SK-N-SH (cell line): ENCODE data around the gene HOXA6. TPM values are rescaled to one million over a fixed set of nuclear protein-coding genes. Genes with fewer than 3 reads are reported as not detected.

Experiments
- CTCF ChIA-PET: fragments of 300-600, 350-600 bp; formaldehyde crosslinking; extraction: SDS; loops from one replicate; lab custom pipeline; 2021; lab: Yijun Ruan, JAX
- POLR2A ChIA-PET: fragments of 350-600 bp; sonication (Branson Sonifier 250); formaldehyde crosslinking; extraction: SDS; loops from one replicate; lab custom pipeline; 2020; ENCODE audit warnings: antibody characterized with exemption, inconsistent platforms; lab: Yijun Ruan, JAX
- DNase-seq: peaks from one replicate; pipeline ENCODE4 v3.0.0; 2012
- H2AFZ ChIP-seq: fragments of 200-600 bp; sonication (generic); 2 replicates; pipeline ENCODE4 v1.8.1; 2016; ENCODE audit warnings: antibody characterized with exemption, mild to moderate bottlenecking, low read depth
- H3F3A ChIP-seq: fragments of 200-600 bp; sonication (generic); replicated peaks from 2 replicates; pipeline ENCODE3; 2016; ENCODE audit warnings: antibody characterized with exemption, mild to moderate bottlenecking; ENCODE audit not compliant: insufficient read depth
- H3K27ac ChIP-seq, 2 experiments: fragments of 200-500 bp in 1 of 2; fragments of 200-600 bp in 1 of 2; sonication (Bioruptor generic) in 1 of 2; sonication (generic), shearing (Covaris generic) in 1 of 2; 2 replicates each; pipeline versions ENCODE4 v1.5.1 to v1.6.1; 2014 to 2016; ENCODE audit warnings: low read depth in 2 of 2, inconsistent platforms in 1 of 2, low read length in 1 of 2, mild to moderate bottlenecking in 1 of 2, mixed read lengths in 1 of 2
- H3K27me3 ChIP-seq: fragments of 200-600 bp; sonication (generic), shearing (Covaris generic); 2 replicates; pipeline ENCODE4 v1.6.1; 2016; ENCODE audit warnings: mixed run types; ENCODE audit not compliant: insufficient read depth
- H3K36me3 ChIP-seq, 2 experiments: fragments of 200-500 bp in 1 of 2; fragments of 200-600 bp in 1 of 2; sonication (Bioruptor generic) in 1 of 2; sonication (generic) in 1 of 2; replicated peaks in 1 of 2; 2 replicates each; pipeline versions ENCODE3 to v1.5.1; 2014 to 2016; ENCODE audit warnings: low read length in 1 of 2, mild to moderate bottlenecking in 1 of 2; ENCODE audit not compliant: insufficient read depth in 2 of 2, control insufficient read depth in 1 of 2
- H3K4me1 ChIP-seq, 2 experiments: fragments of 200-500 bp in 1 of 2; fragments of 200-600 bp in 1 of 2; sonication (Bioruptor generic) in 1 of 2; sonication (generic), shearing (Covaris generic) in 1 of 2; 2 replicates each; pipeline versions ENCODE4 v1.5.1 to v1.6.1; 2014 to 2016; ENCODE audit warnings: low read depth in 1 of 2, low read length in 1 of 2, mixed run types in 1 of 2; ENCODE audit not compliant: insufficient read depth in 2 of 2, control insufficient read depth in 1 of 2
- H3K4me2 ChIP-seq: fragments of 200-600 bp; sonication (generic), shearing (Covaris generic); 2 replicates; pipeline ENCODE4 v1.6.1; 2017; ENCODE audit warnings: mixed run types
- H3K4me3 ChIP-seq, 2 experiments: fragments of 200-500 bp in 1 of 2; fragments of 200-600 bp in 1 of 2; sonication (Bioruptor generic) in 1 of 2; sonication (generic), shearing (Covaris generic) in 1 of 2; 2 replicates each; pipeline versions ENCODE4 v1.5.1 to v1.8.1; 2014 to 2016; ENCODE audit warnings: low read depth in 2 of 2, inconsistent platforms in 1 of 2, low read length in 1 of 2, mild to moderate bottlenecking in 1 of 2, mixed read lengths in 1 of 2, moderate library complexity in 1 of 2
- H3K79me2 ChIP-seq: fragments of 200-600 bp; sonication (generic); 2 replicates; pipeline ENCODE4 v1.8.1; 2017; ENCODE audit warnings: mild to moderate bottlenecking; ENCODE audit not compliant: insufficient read depth
- H3K9ac ChIP-seq: fragments of 200-600 bp; sonication (generic); 2 replicates; pipeline ENCODE4 v1.6.1; 2017; ENCODE audit warnings: mixed run types
- H3K9me2 ChIP-seq: fragments of 200-600 bp; sonication (generic); 2 replicates; pipeline ENCODE4 v1.6.1; 2017; ENCODE audit warnings: mixed run types
- H3K9me3 ChIP-seq: fragments of 200-600 bp; sonication (generic); 2 replicates; pipeline ENCODE4 v1.6.1; 2017; ENCODE audit warnings: mixed run types, mild to moderate bottlenecking, moderate library complexity
- H4K20me1 ChIP-seq: fragments of 200-600 bp; sonication (generic); 2 replicates; pipeline ENCODE4 v1.6.1; 2017; ENCODE audit warnings: mild to moderate bottlenecking, mixed run types; ENCODE audit not compliant: insufficient read depth
- MEF2A ChIP-seq: IDR thresholded peaks from 2 replicates; pipeline ENCODE4 v1.4.0; 2012; ENCODE audit warnings: low read depth, borderline replicate concordance
- RCOR1 ChIP-seq: fragments of 150-350 bp; IDR thresholded peaks from 2 replicates; pipeline ENCODE4 v1.6.1; 2017; ENCODE audit warnings: antibody characterized with exemption, low read length
- REST ChIP-seq: IDR thresholded peaks from 2 replicates; pipeline ENCODE4 v1.6.1; 2012; ENCODE audit warnings: mild to moderate bottlenecking, low read depth, low read length, moderate library complexity
- RFX5 ChIP-seq: IDR thresholded peaks from 2 replicates; pipeline ENCODE4 v1.6.1; 2012; ENCODE audit warnings: mild to moderate bottlenecking, improper control_type of control experiment, low read length
- RXRA ChIP-seq: IDR thresholded peaks from 2 replicates; pipeline ENCODE4 v1.4.0; 2012; ENCODE audit warnings: low read depth, mild to moderate bottlenecking, borderline replicate concordance
- SIN3A ChIP-seq: IDR thresholded peaks from 2 replicates; pipeline ENCODE4 v1.6.1; 2012; ENCODE audit warnings: low read depth, mild to moderate bottlenecking, low read length, moderate library complexity, borderline replicate concordance
- SMC3 ChIP-seq: IDR thresholded peaks from 2 replicates; pipeline ENCODE4 v1.6.1; 2012; ENCODE audit warnings: low read depth, low read length, improper control_type of control experiment
- TAF1 ChIP-seq: IDR thresholded peaks from 2 replicates; pipeline ENCODE4 v1.6.1; 2012; ENCODE audit warnings: low read depth, mild to moderate bottlenecking, low read length, moderate library complexity, borderline replicate concordance
- TCF12 ChIP-seq: IDR thresholded peaks from 2 replicates; pipeline ENCODE4 v1.4.0; 2012
- TEAD4 ChIP-seq: IDR thresholded peaks from 2 replicates; pipeline ENCODE4 v1.4.0; 2012; ENCODE audit warnings: mild to moderate bottlenecking, borderline replicate concordance; ENCODE audit not compliant: insufficient read depth
- USF1 ChIP-seq: IDR thresholded peaks from 2 replicates; pipeline ENCODE4 v1.4.0; 2012; ENCODE audit warnings: low read depth, borderline replicate concordance
- ZBTB33 ChIP-seq: IDR thresholded peaks from 2 replicates; pipeline ENCODE4 v1.4.0; 2012; ENCODE audit warnings: low read depth, borderline replicate concordance
- WGBS: methylation state at CpG from one replicate; pipeline ENCODE4 v1.1.6; 2017; ENCODE audit warnings: low lambda C conversion rate; 5-methylcytosine and 5-hydroxymethylcytosine counted together
- polyA plus RNA-seq, 3 experiments: library from polyadenylated mRNA; depleted of rRNA; stranded (reverse); fragments of >200 nt; gene quantifications; 2 replicates each; pipeline ENCODE4 v1.2.3, GENCODE V29; 2012
- TF ChIP-seq, protein P1 (sequence below): IDR thresholded peaks from 2 replicates; pipeline ENCODE4 v1.4.0; 2012; ENCODE audit warnings: low read depth
- TF ChIP-seq, protein P2 (sequence below): fragments of 150-350 bp; IDR thresholded peaks from 2 replicates; pipeline ENCODE4 v1.6.1; 2017; ENCODE audit warnings: antibody characterized with exemption, low read length, low read depth, borderline replicate concordance

The HOXA6 gene
- polyA plus RNA-seq, 1 of the 3 experiments (the other 2 are of a cell fraction), result not detected

GRCh38 chr7:27108390-27109127 is 39.0 kb downstream of the HOXA6 start:
- H3K27ac ChIP-seq, result no peak overlapping the region
- H3K9me2 ChIP-seq, result no peaks in the 10 kb centered on the region
- H3K4me2 ChIP-seq, result no peak overlapping the region
- WGBS, result 11% methylated on average over 35 of the region's 41 CpGs
- no peak overlapping the region for H3K4me3 ChIP-seq
- no peaks in the 10 kb centered on the region for H3K36me3 ChIP-seq
- peaks cover 5% of the 10 kb centered on the region for H3F3A ChIP-seq
- no peak for TF ChIP-seq RFX5
- TF ChIP-seq ZBTB33, result no peak
- TF ChIP-seq RXRA, result no peak
- no peak for TF ChIP-seq SIN3A
- no peak for TF ChIP-seq RCOR1
- TF ChIP-seq USF1, result no peak
- no peak for TF ChIP-seq SMC3
- TF ChIP-seq, protein P1, sequence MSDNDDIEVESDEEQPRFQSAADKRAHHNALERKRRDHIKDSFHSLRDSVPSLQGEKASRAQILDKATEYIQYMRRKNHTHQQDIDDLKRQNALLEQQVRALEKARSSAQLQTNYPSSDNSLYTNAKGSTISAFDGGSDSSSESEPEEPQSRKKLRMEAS, result no peak
- TF ChIP-seq TAF1, result no peak
- TF ChIP-seq, protein P2, sequence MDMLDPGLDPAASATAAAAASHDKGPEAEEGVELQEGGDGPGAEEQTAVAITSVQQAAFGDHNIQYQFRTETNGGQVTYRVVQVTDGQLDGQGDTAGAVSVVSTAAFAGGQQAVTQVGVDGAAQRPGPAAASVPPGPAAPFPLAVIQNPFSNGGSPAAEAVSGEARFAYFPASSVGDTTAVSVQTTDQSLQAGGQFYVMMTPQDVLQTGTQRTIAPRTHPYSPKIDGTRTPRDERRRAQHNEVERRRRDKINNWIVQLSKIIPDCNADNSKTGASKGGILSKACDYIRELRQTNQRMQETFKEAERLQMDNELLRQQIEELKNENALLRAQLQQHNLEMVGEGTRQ, result no peak
- no peak for TF ChIP-seq REST
- TF ChIP-seq TCF12, result no peak
- TF ChIP-seq TEAD4, result no peak
- no peak for TF ChIP-seq MEF2A
- no peak overlapping the region for H2AFZ ChIP-seq
- H3K9ac ChIP-seq, result no peak overlapping the region
- POLR2A ChIA-PET, result no interaction called here
- H3K4me1 ChIP-seq, result no peaks in the 10 kb centered on the region; a peak in 1 of 4 replicates
- H3K9me3 ChIP-seq, result no peaks in the 10 kb centered on the region
- no peaks in the 10 kb centered on the region for H3K79me2 ChIP-seq
- no peaks in the 10 kb centered on the region for H4K20me1 ChIP-seq
- H3K27me3 ChIP-seq, result peaks cover 99% of the 10 kb centered on the region
- DNase-seq, result no peak
- CTCF ChIA-PET, result interaction anchor here (0.6 to 1.4 kb wide), 2 partner anchors 36 to 76 kb away, joined by 3 to 8 read pairs; partner anchors contain the start of gene HOXA11
